CD4-positive, alpha-beta T cell treated with Interleukin-6 at 100 ng/mL for 8 hours (primary cell): ENCODE measurements around the gene CASP10.

Experiments used
- DNase-seq: peaks from one replicate; pipeline ENCODE4 v3.0.0-alpha.2; 2020; ENCODE audit warnings: mixed read lengths, low spot score

The CASP10 gene

GRCh38 chr2:201258666-201259615 is 76.0 kb downstream of the CASP10 start:
- DNase-seq, result no peak

GRCh38 chr2:201260302-201260800 is 77.4 kb downstream of the CASP10 start, which contains the start of gene CASP8:
Gene CASP8, plus strand, starts transcription at chr2:201260536. Its CDS starts 5,951 bp downstream, at chr2:201266487.
- DNase-seq, result peak; percentile 81

GRCh38 chr2:201261471-201261870 is 78.5 kb downstream of the CASP10 start:
- peak; percentile 70 for DNase-seq

GRCh38 chr2:201261906-201262305 is 79.0 kb downstream of the CASP10 start:
- DNase-seq, result no peak

- peak; percentile 22 for DNase-seq
Observed at GRCh38 chr2:201262718-201263117, 79.8 kb downstream of the CASP10 start.

- DNase-seq, result peak; percentile 29
Observed at GRCh38 chr2:201263779-201264178, 80.8 kb downstream of the CASP10 start.

GRCh38 chr2:201264472-201265173 is 81.7 kb downstream of the CASP10 start:
- no peak for DNase-seq

- no peak for DNase-seq
Observed at GRCh38 chr2:201266629-201267028, 83.7 kb downstream of the CASP10 start.

GRCh38 chr2:201267278-201268030 is 84.5 kb downstream of the CASP10 start:
- no peak for DNase-seq

- no peak for DNase-seq
Observed at GRCh38 chr2:201269764-201270163, 86.8 kb downstream of the CASP10 start.

- no peak for DNase-seq
Observed at GRCh38 chr2:201270293-201271001, 87.5 kb downstream of the CASP10 start.

GRCh38 chr2:201271917-201272316 is 89.0 kb downstream of the CASP10 start:
- no peak for DNase-seq

- no peak for DNase-seq
Observed at GRCh38 chr2:201273330-201273983, 90.5 kb downstream of the CASP10 start.

- DNase-seq, result no peak
Observed at GRCh38 chr2:201275069-201275468, 92.1 kb downstream of the CASP10 start.

- no peak for DNase-seq
Observed at GRCh38 chr2:201275990-201276389, 93.0 kb downstream of the CASP10 start.

- DNase-seq, result no peak
Observed at GRCh38 chr2:201276511-201276910, 93.6 kb downstream of the CASP10 start.
